Astrocyte (in vitro differentiated cells and primary cell): ENCODE results near the gene CPED1. TPM values are rescaled to one million over a fixed set of nuclear protein-coding genes. Genes with fewer than 3 reads are reported as not detected.

Source experiments
- DNase-seq: peaks from one replicate; pipeline ENCODE4 v3.0.0-alpha.2; 2010; ENCODE audit warnings: low read depth
- FAIRE-seq: peaks from 2 replicates; lab custom pipeline; 2011; peaks lifted over from hg19 to GRCh38; lab: Jason Lieb, UNC
- H2AFZ ChIP-seq: 2 replicates; pipeline ENCODE4 v1.6.0; 2012; ENCODE audit warnings: low read depth, low read length, inconsistent platforms
- H3K27ac ChIP-seq: 2 replicates; pipeline ENCODE4 v1.5.1; 2011; ENCODE audit warnings: low read depth, low read length, inconsistent platforms
- H3K27me3 ChIP-seq: 2 replicates; pipeline ENCODE4 v1.6.0; 2011; ENCODE audit warnings: low read length, inconsistent platforms; ENCODE audit not compliant: insufficient read depth
- H3K36me3 ChIP-seq: 2 replicates; pipeline ENCODE4 v1.5.1; 2011; ENCODE audit warnings: low read length, inconsistent platforms; ENCODE audit not compliant: insufficient read depth
- H3K4me1 ChIP-seq: 2 replicates; pipeline ENCODE4 v1.5.1; 2011; ENCODE audit warnings: low read length, inconsistent platforms; ENCODE audit not compliant: insufficient read depth
- H3K4me2 ChIP-seq: 2 replicates; pipeline ENCODE4 v1.6.0; 2012; ENCODE audit warnings: low read length, inconsistent platforms
- H3K4me3 ChIP-seq: 2 replicates; pipeline ENCODE4 v1.5.1; 2011; ENCODE audit warnings: low read depth, mild to moderate bottlenecking, low read length, inconsistent platforms; ENCODE audit not compliant: insufficient read depth
- H3K79me2 ChIP-seq: 2 replicates; pipeline ENCODE4 v1.6.0; 2012; ENCODE audit warnings: mild to moderate bottlenecking, low read length, inconsistent platforms; ENCODE audit not compliant: insufficient read depth
- H3K9ac ChIP-seq: 2 replicates; pipeline ENCODE4 v1.6.0; 2012; ENCODE audit warnings: mild to moderate bottlenecking, low read length, inconsistent platforms
- H3K9me3 ChIP-seq: 2 replicates; pipeline ENCODE4 v1.5.1; 2012; ENCODE audit warnings: low read depth, mild to moderate bottlenecking, low read length, inconsistent platforms; ENCODE audit not compliant: insufficient read depth
- H4K20me1 ChIP-seq: 2 replicates; pipeline ENCODE4 v1.6.0; 2012; ENCODE audit warnings: low read length, inconsistent platforms; ENCODE audit not compliant: insufficient read depth
- H3K27ac Mint-ChIP-seq: one replicate; pipeline ENCODE4 v1.8.0; 2021; ENCODE audit warnings: mild to moderate bottlenecking, mixed read lengths; ENCODE audit not compliant: unreplicated experiment
- H3K27me3 Mint-ChIP-seq: one replicate; pipeline ENCODE4 v1.8.0; 2021; ENCODE audit warnings: low read depth, mixed read lengths; ENCODE audit not compliant: unreplicated experiment
- H3K36me3 Mint-ChIP-seq: one replicate; pipeline ENCODE4 v1.8.0; 2021; ENCODE audit warnings: low read depth, mixed read lengths; ENCODE audit not compliant: unreplicated experiment
- H3K4me1 Mint-ChIP-seq: one replicate; pipeline ENCODE4 v1.8.0; 2021; ENCODE audit warnings: low read depth, mixed read lengths; ENCODE audit not compliant: unreplicated experiment
- H3K4me3 Mint-ChIP-seq: one replicate; pipeline ENCODE4 v1.8.0; 2021; ENCODE audit warnings: mild to moderate bottlenecking, moderate library complexity, mixed read lengths; ENCODE audit not compliant: unreplicated experiment
- H3K9me3 Mint-ChIP-seq: one replicate; pipeline ENCODE4 v1.8.0; 2021; ENCODE audit warnings: mild to moderate bottlenecking, mixed read lengths; ENCODE audit not compliant: unreplicated experiment
- CTCF ChIP-seq: IDR thresholded peaks from 2 replicates; pipeline ENCODE4 v1.5.1; 2011; ENCODE audit warnings: low read depth, mild to moderate bottlenecking, inconsistent platforms, low read length, moderate library complexity; ENCODE audit not compliant: insufficient read depth
- EZH2 ChIP-seq: IDR thresholded peaks from 2 replicates; pipeline ENCODE4 v1.6.1; 2012; ENCODE audit warnings: mild to moderate bottlenecking, low read length, inconsistent platforms; ENCODE audit not compliant: insufficient read depth
- total RNA-seq: library from RNA; stranded (reverse); gene quantifications from 2 replicates; pipeline ENCODE4 v1.2.1, GENCODE V29; 2021

CPED1 gene
- total RNA-seq, 1 donor from 2014 or later = 6.1 TPM

- Mint-ChIP-seq H3K27me3 (no peaks in the 10 kb centered on the region), H3K4me1 (peaks cover 17% of the 10 kb centered on the region), H3K4me3 (no peak overlapping the region), H3K27ac (no peak overlapping the region), H3K9me3 (no peaks in the 10 kb centered on the region), H3K36me3 (no peaks in the 10 kb centered on the region)
- TF ChIP-seq CTCF = no peak
- TF ChIP-seq EZH2 = no peak
- FAIRE-seq (no peak), DNase-seq (no peak)
- Histone ChIP-seq H4K20me1 (no peaks in the 10 kb centered on the region), H3K4me1 (peaks cover 4% of the 10 kb centered on the region), H3K27ac (no peak overlapping the region), H3K4me2 (no peak overlapping the region), H3K9me3 (no peaks in the 10 kb centered on the region), H3K9ac (no peak overlapping the region), H3K4me3 (no peak overlapping the region), H2AFZ (no peak overlapping the region), H3K36me3 (no peaks in the 10 kb centered on the region), H3K79me2 (no peaks in the 10 kb centered on the region), H3K27me3 (no peaks in the 10 kb centered on the region)
These were observed 22.9 kb downstream of the CPED1 start for GRCh38 chr7:121011401-121011800.

GRCh38 chr7:121012170-121012874 is 23.8 kb downstream of the CPED1 start:
- Histone ChIP-seq H2AFZ (no peak overlapping the region), H3K9ac (no peak overlapping the region), H3K79me2 (no peaks in the 10 kb centered on the region), H3K4me2 (no peak overlapping the region), H3K4me1 (no peaks in the 10 kb centered on the region), H3K27ac (no peak overlapping the region), H4K20me1 (no peaks in the 10 kb centered on the region), H3K27me3 (no peaks in the 10 kb centered on the region), H3K36me3 (no peaks in the 10 kb centered on the region), H3K9me3 (no peaks in the 10 kb centered on the region), H3K4me3 (no peak overlapping the region)
- peaks cover 14% of the 10 kb centered on the region for H3K4me1 Mint-ChIP-seq
- no peak overlapping the region for H3K4me3 Mint-ChIP-seq
- H3K36me3 Mint-ChIP-seq = no peaks in the 10 kb centered on the region
- H3K27me3 Mint-ChIP-seq = no peaks in the 10 kb centered on the region
- no peak overlapping the region for H3K27ac Mint-ChIP-seq
- H3K9me3 Mint-ChIP-seq = no peaks in the 10 kb centered on the region
- DNase-seq (no peak), FAIRE-seq (no peak)
- TF ChIP-seq EZH2 = no peak

- Histone ChIP-seq H3K27ac (no peak overlapping the region), H3K27me3 (no peaks in the 10 kb centered on the region), H3K9ac (no peak overlapping the region), H3K79me2 (no peaks in the 10 kb centered on the region), H3K4me3 (no peak overlapping the region), H3K36me3 (no peaks in the 10 kb centered on the region), H4K20me1 (no peaks in the 10 kb centered on the region), H3K4me2 (no peak overlapping the region), H2AFZ (no peak overlapping the region), H3K4me1 (no peaks in the 10 kb centered on the region), H3K9me3 (no peaks in the 10 kb centered on the region)
- FAIRE-seq (peak; percentile 63), DNase-seq (no peak)
- Mint-ChIP-seq H3K4me3 (no peak overlapping the region), H3K4me1 (peaks cover 13% of the 10 kb centered on the region), H3K27ac (no peak overlapping the region), H3K9me3 (no peaks in the 10 kb centered on the region), H3K27me3 (no peaks in the 10 kb centered on the region), H3K36me3 (no peaks in the 10 kb centered on the region)
- no peak for TF ChIP-seq CTCF
- no peak for TF ChIP-seq EZH2
These were observed 24.4 kb downstream of the CPED1 start for GRCh38 chr7:121012919-121013318.
